CD14-positive monocyte (primary cell): Measurements from ENCODE around the gene TMEM141. TPM values are rescaled to one million over a fixed set of nuclear protein-coding genes. Genes with fewer than 3 reads are reported as not detected.

ENCODE experiments used
- DNase-seq, 3 donors: peaks; one replicate each; pipeline ENCODE4 v3.0.0-alpha.2; 2011 to 2022
- H2AFZ ChIP-seq: 2 replicates; pipeline ENCODE4 v1.6.0; 2012; ENCODE audit warnings: mild to moderate bottlenecking, low read depth, low read length, inconsistent platforms; ENCODE audit not compliant: insufficient read depth, poor library complexity, severe bottlenecking
- H3K27ac ChIP-seq, 2 donors: 1 replicate in 1 of 2; 2 replicates in 1 of 2; pipeline ENCODE4 v1.5.1; 2012 to 2013; ENCODE audit warnings: low read length in 2 of 2, control low read depth in 1 of 2, inconsistent platforms in 1 of 2, low read depth in 1 of 2, mild to moderate bottlenecking in 1 of 2
- H3K27me3 ChIP-seq, 2 donors: one replicate each; pipeline versions ENCODE4 v1.6.0 to v1.6.1; 2011 to 2013; ENCODE audit warnings: low read length in 2 of 2; ENCODE audit not compliant: control insufficient read depth in 2 of 2, insufficient read depth in 2 of 2
- H3K36me3 ChIP-seq, 2 donors: replicated peaks in 1 of 2; 1 replicate in 1 of 2; 2 replicates in 1 of 2; pipeline versions ENCODE4 v1.5.1 to v1.6.1; 2012 to 2013; ENCODE audit warnings: low read length in 2 of 2, control low read depth in 1 of 2, inconsistent platforms in 1 of 2, mild to moderate bottlenecking in 1 of 2; ENCODE audit not compliant: insufficient read depth in 2 of 2, control insufficient read depth in 1 of 2
- H3K4me1 ChIP-seq, 2 donors: 1 replicate in 1 of 2; 2 replicates in 1 of 2; pipeline versions ENCODE4 v1.5.1 to v1.6.1; 2012 to 2013; ENCODE audit warnings: low read length in 2 of 2, control low read depth in 1 of 2, inconsistent platforms in 1 of 2, mild to moderate bottlenecking in 1 of 2, moderate library complexity in 1 of 2; ENCODE audit not compliant: insufficient read depth in 2 of 2, control insufficient read depth in 1 of 2
- H3K4me2 ChIP-seq: replicated peaks from 2 replicates; pipeline ENCODE3; 2012; ENCODE audit warnings: low read length, moderate library complexity, mild to moderate bottlenecking; ENCODE audit not compliant: poor library complexity, severe bottlenecking; ENCODE audit errors: extremely low read depth
- H3K4me3 ChIP-seq, 3 experiments: fragments of 200-600 bp in 1 of 3; sonication (generic) in 1 of 3; replicated peaks in 1 of 3; 1 replicate in 2 of 3; 2 replicates in 1 of 3; pipeline ENCODE4 v1.5.1; 2011 to 2013; ENCODE audit warnings: low read length in 3 of 3, mild to moderate bottlenecking in 3 of 3, control low read depth in 2 of 3, low read depth in 2 of 3, inconsistent platforms in 1 of 3, moderate library complexity in 1 of 3
- H3K79me2 ChIP-seq: 2 replicates; pipeline ENCODE4 v1.6.0; 2012; ENCODE audit warnings: mild to moderate bottlenecking, control low read depth, inconsistent platforms, low read length, moderate library complexity; ENCODE audit not compliant: insufficient read depth
- H3K9ac ChIP-seq: 2 replicates; pipeline ENCODE4 v1.6.0; 2017; ENCODE audit warnings: low read length, mild to moderate bottlenecking; ENCODE audit not compliant: insufficient read depth, poor library complexity, severe bottlenecking
- H3K9me3 ChIP-seq, 2 donors: replicated peaks in 1 of 2; 1 replicate in 1 of 2; 2 replicates in 1 of 2; pipeline versions ENCODE4 v1.5.1 to v1.6.1; 2012 to 2013; ENCODE audit warnings: low read length in 2 of 2, control low read depth in 1 of 2; ENCODE audit not compliant: control insufficient read depth in 1 of 2, insufficient read depth in 1 of 2
- H4K20me1 ChIP-seq: 2 replicates; pipeline ENCODE4 v1.6.0; 2012; ENCODE audit warnings: mild to moderate bottlenecking, low read length, control low read depth, moderate library complexity; ENCODE audit not compliant: insufficient read depth
- H3K27ac Mint-ChIP-seq, 7 donors: one replicate each; pipeline ENCODE4 v1.8.0; 2020; ENCODE audit warnings: mild to moderate bottlenecking in 7 of 7, mixed read lengths in 7 of 7, moderate library complexity in 6 of 7, inconsistent platforms in 2 of 7
- H3K27me3 Mint-ChIP-seq, 3 donors: one replicate each; pipeline ENCODE4 v1.8.0; 2021 to 2022; ENCODE audit warnings: low read depth in 3 of 3, mild to moderate bottlenecking in 3 of 3, mixed read lengths in 3 of 3, moderate library complexity in 3 of 3, inconsistent platforms in 1 of 3
- H3K36me3 Mint-ChIP-seq, 2 donors: one replicate each; pipeline ENCODE4 v1.8.0; 2020; ENCODE audit warnings: mixed read lengths in 2 of 2, inconsistent platforms in 1 of 2, mild to moderate bottlenecking in 1 of 2
- H3K4me1 Mint-ChIP-seq: one replicate; pipeline ENCODE4 v1.8.0; 2020; ENCODE audit warnings: mild to moderate bottlenecking, mixed read lengths
- H3K4me3 Mint-ChIP-seq, 2 donors: one replicate each; pipeline ENCODE4 v1.8.0; 2020; ENCODE audit warnings: mild to moderate bottlenecking in 2 of 2, mixed read lengths in 2 of 2, moderate library complexity in 1 of 2
- H3K9me3 Mint-ChIP-seq, 7 donors: one replicate each; pipeline ENCODE4 v1.8.0; 2020 to 2022; ENCODE audit warnings: mixed read lengths in 7 of 7, mild to moderate bottlenecking in 6 of 7, moderate library complexity in 6 of 7, inconsistent platforms in 2 of 7
- CTCF ChIP-seq: fragments of 200-600 bp; IDR thresholded peaks from one replicate; pipeline ENCODE4 v1.8.0; 2022; ENCODE audit warnings: antibody characterized with exemption, mild to moderate bottlenecking
- WGBS: methylation state at CpG from one replicate; pipeline ENCODE4 v1.1.5; 2013; ENCODE audit warnings: missing lambda C conversion rate; ENCODE audit not compliant: insufficient coverage; 5-methylcytosine and 5-hydroxymethylcytosine counted together
- intact Hi-C, 2 donors: fragments of 100-400 bp; cut with micrococcal nuclease; formaldehyde crosslinking; loops; one replicate each; pipeline versions ENCODE4 v1.15.0 to v1.15.1; 2023
- polyA plus RNA-seq, 3 donors: library from polyadenylated mRNA; depleted of rRNA in 1 of 3; unstranded in 2 of 3; stranded (reverse) in 1 of 3; fragments of 300-500 nt in 2 of 3; fragments of >200 nt in 1 of 3; fragmentation: Illumina TruSeq in 2 of 3; gene quantifications; 1 replicate in 2 of 3; 2 replicates in 1 of 3; pipeline ENCODE4 v1.2.3, GENCODE V29; 2012 to 2021

The TMEM141 gene
- polyA plus RNA-seq, 3 donors: 33.1 to 47.2 (median 39.2) TPM

GRCh38 chr9:136746155-136746490 is 45.0 kb upstream of the TMEM141 start:
- no CpG with 5 or more reads among the region's 22 CpGs for WGBS
- Mint-ChIP-seq H3K4me1 (peaks cover 10% of the 10 kb centered on the region), H3K4me3 (no peak overlapping the region), H3K27ac (no peak overlapping the region), H3K36me3 (no peaks in the 10 kb centered on the region), H3K27me3 (peaks cover 17 to 53% (median 25%) of the 10 kb centered on the region in 3 donors), H3K9me3 (peaks cover 0 to 5% (median 3%) of the 10 kb centered on the region in 7 donors)
- Histone ChIP-seq H2AFZ (no peak overlapping the region), H3K79me2 (no peaks in the 10 kb centered on the region), H3K4me3 (no peak overlapping the region), H4K20me1 (no peaks in the 10 kb centered on the region), H3K27ac (no peak overlapping the region), H3K9ac (no peak overlapping the region), H3K27me3 (peaks cover 5 to 18% of the 10 kb centered on the region in 2 donors), H3K9me3 (peaks cover under 1 to 2% of the 10 kb centered on the region in 2 donors), H3K36me3 (no peaks in the 10 kb centered on the region), H3K4me1 (no peaks in the 10 kb centered on the region), H3K4me2 (no peak overlapping the region)
- no peak for TF ChIP-seq CTCF
- intact Hi-C loops: no loop called here
- DNase-seq: no peak

GRCh38 chr9:136746621-136747020 is 44.5 kb upstream of the TMEM141 start:
- no peak for TF ChIP-seq CTCF
- 93% methylated on average over 16 of the region's 18 CpGs for WGBS
- Mint-ChIP-seq H3K4me1 (peaks cover 10% of the 10 kb centered on the region), H3K27me3 (peaks cover 15 to 50% (median 22%) of the 10 kb centered on the region in 3 donors), H3K36me3 (no peaks in the 10 kb centered on the region), H3K27ac (no peak overlapping the region), H3K4me3 (no peak overlapping the region), H3K9me3 (peaks cover 3 to 10% (median 8%) of the 10 kb centered on the region in 7 donors)
- peaks cover 6% of the 10 kb centered on the region in 2 donors for H3K9me3 ChIP-seq
- no peaks in the 10 kb centered on the region for H3K4me1 ChIP-seq
- no peaks in the 10 kb centered on the region for H3K36me3 ChIP-seq
- H3K27ac ChIP-seq: no peak overlapping the region
- peaks cover 5 to 14% of the 10 kb centered on the region in 2 donors for H3K27me3 ChIP-seq
- H3K9ac ChIP-seq: no peak overlapping the region
- H3K4me2 ChIP-seq: no peak overlapping the region
- H3K4me3 ChIP-seq: no peak overlapping the region
- H2AFZ ChIP-seq: no peak overlapping the region
- no peaks in the 10 kb centered on the region for H4K20me1 ChIP-seq
- DNase-seq: no peak
- intact Hi-C loops: no loop called here
- no peaks in the 10 kb centered on the region for H3K79me2 ChIP-seq
